EH (cell line): ENCODE measurements around the gene FBXO8.
A peak's percentile ranks its signal among the peaks of the same experiment; 100 is the strongest.

Source experiments
- DNase-seq: peaks from one replicate; pipeline ENCODE4 v3.0.0-alpha.2; 2015; ENCODE audit warnings: low read depth

FBXO8 gene

DNA sequence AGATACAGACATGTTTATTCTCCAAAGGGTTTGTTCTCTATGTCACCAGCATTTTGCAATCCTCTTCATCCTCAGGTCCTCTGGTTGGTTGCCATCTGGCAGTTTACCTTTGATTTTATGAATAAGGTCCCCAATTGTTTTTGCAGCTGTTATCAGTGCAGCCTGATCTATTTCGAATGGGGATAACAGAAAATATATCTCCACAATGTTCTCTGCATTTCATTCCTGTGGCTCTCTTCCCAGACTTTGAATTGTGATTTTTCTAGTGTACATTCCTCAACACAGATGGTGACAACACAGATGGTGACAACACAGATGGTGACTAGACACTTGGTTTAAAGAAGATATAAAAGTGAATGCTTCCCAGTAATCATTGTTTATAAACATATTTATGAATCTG is 74.1 kb downstream of the FBXO8 start:
- DNase-seq, result no peak

DNA sequence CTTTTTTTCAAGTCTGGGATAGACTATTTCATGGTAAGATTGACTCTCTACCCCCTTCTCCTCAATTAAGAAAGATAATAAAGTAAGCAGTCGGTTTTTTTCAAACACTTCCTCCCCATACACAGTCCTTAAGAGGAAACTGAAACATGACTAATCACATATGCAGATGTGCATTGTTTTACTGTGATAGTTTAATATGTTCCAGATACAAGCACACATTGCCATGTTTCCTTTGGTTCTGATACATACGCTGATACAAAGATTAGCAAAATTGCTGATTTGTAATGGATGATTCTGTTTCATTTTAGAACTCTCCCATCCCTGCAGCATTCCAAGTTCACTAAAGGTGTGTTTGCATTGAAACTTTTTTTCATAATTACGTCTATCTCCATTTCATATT is 76.1 kb downstream of the FBXO8 start:
- no peak for DNase-seq

DNA sequence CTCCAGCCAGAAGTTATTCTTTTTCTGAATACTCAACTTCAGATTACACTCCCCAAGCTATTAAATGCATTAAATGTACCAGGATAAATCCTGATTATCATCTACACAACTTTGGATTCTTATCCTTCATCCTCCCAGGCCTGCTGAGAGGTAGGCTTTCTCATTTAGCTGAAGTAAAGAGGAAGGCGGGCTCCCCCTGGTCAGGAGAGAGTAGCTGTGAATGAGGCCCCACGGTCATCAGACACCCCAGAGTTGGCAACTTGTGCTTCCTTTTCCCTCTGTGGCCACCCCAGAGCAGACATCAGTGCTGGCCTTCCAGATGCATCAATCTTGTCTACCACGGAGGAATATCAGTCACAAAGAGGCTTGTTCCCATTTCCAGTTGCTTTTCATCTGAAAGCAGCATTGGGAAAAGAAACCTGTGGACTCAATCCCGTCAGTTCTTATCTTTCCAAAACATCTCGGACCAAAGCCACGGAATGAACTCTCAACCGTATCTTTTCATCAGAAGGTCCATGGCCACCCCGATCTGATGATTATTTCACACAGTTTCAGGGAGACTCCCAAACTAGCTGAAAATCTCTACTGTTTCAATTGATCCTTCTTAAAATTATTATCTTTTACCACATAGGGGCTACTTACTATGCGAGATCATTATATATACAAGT is 79.2 kb downstream of the FBXO8 start:
- DNase-seq, result no peak

DNA sequence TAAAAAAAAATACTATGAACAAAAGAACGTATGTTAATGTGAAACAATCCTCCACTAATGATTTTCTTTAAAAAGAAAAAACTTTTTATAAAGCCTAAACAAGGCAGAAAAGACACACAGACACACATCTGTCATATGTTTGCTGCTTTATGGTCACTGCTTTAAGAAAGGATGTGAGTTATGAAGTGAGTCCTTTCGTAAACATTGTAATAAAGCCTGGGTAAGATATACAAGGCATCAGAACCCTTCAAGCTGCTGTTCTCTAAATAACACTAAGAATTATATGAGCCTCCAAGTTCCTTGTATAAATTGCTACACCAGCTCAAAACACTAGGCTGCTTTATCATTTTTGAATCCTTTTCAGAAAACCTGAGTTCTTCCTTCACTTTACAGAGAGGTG is 81.6 kb downstream of the FBXO8 start:
- DNase-seq, result no peak

DNA sequence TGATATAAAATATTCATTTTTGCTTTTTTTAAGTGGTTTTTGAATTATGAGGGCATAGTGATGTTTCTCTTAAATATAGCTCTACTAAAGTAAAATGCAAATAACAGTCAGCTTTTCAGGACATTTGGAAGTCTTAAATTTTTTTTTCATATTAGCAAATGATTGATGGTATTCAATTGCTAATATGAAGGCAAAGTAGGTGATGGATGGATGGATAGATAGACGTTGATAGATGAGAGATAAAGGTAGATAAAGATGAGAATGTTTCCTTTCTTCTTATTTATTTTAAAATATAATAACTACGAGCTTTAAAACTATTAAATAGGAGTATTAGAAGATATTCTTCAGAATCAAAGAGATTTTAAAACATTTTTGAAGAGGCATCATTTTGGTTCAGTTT is 83.7 kb downstream of the FBXO8 start:
- no peak for DNase-seq

DNA sequence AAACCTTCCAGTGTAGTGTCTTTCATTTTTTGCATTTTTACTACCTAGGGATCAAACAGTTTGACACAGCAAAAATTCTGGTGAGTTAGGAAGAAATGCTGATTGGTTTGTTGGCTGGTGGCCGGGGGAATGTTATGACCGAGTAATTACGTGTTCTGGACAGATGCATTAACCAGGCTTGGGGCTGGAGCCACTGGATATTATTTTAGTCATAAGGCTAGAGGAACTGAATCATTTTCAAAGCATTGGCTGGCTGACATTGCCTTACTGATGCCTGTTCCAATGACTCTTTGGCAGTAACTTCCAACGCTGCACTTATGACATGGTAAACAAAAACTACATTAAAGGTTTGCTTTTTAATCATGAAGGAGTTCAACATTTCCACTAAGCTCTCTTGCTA is 84.6 kb downstream of the FBXO8 start:
- DNase-seq, result peak; percentile 81

DNA sequence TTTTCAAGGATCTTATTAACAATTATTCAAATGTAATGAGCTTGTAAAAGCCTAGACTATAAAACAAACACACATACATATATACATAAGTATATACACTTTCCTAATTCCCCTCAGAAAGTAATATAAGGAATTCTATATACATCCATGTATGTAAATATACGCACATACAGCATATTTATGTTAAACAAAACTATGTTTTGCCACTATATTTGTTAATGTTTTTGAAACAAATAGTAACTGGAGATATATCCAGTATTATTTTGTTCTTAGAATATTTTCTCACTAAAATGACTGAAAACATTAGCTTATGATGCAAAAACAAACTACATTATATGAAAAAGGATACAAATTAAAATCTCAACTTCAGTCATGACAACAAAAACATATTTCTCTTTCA is 85.1 kb downstream of the FBXO8 start:
- DNase-seq, result no peak

DNA sequence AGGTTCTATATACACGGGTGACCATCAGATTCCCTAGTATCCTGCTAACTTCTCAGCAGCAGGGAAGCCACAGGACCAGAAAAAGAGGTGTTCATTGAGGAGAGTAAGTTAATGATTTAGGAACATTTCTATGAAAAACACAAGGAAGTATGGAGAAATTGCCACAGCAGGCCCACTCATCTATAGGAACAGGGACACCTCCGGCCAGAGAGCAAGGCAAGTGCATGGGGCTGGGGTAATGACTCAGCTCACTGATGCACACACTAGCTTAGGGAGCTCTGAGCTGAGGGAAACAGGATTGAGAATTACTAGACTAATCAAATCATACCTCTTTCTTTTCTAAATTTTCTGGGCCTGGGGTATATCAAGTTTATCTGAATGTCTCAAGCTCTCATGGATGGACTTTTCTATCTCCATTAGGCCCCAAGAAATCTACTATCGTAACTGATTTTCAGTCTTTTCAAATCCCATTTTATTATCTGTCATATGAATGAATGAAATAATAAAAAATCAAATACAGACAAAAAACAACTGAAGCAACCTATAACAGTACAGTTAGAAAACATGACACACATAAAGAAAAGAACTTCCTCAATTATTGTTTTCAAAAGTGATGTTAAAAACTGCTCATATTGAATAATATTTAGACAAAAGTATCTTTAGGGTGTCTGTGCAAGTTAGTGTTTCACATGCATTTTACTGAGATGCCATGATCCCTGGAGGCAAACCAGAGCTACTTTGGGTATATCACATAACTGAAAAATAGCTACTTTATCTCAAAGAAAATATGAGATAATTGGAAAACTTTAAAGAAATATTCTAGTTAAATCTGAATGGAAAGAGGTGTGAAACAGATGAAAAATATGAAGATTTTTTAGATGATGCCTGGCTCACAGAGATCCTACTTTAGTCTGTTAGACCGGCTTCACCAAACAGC is 89.8 kb downstream of the FBXO8 start:
- DNase-seq, result no peak

DNA sequence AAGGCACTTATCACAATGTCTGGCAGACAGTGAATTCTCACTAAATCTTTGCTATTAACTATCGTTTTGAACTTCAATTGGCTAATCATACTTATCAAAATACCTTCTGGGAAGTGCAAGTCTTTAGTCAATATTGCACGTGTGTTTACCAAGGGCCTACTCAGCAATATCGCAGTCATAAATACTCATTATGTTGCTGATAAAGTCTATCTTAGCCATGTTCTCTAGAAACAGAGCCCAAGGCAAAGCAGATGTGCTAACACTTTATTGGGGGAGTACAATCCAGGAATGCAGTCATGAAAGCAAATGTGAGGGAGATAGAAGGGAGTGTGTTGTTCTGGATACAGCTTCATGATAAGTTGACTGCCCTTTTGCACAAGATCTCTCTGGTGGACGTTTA is 90.5 kb downstream of the FBXO8 start:
- DNase-seq, result no peak

DNA sequence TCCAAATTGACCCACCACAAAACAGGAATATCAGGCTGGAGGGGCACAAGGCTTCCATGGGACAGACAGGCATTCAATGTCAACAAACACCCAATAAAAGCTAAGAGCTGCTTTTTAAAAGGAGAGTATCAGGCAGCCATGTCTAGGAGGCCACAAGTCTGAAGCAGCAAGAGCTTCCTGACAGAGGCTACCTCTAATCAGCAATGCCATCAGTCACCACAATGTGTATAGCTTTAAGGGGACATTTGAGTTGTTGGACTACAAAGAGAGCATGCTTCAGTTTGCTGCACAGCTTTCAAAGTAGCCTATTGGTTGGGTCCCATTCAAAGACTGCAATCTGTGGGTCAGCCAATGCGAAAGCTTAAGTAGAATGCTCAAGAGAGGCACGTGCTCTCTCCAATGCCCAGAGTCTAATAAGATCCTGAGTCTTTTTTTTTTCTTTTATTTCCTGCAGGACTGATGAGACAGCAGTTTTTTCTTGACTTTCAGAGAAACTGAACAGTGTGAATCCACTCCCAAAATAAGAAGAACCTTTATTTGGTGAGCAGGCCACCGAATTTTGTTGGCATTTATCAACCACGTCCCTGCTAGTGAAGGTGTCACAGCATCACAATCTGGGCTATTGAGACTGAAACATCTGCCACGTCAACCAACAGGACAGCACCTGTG is 92.5 kb downstream of the FBXO8 start:
- DNase-seq, result no peak

DNA sequence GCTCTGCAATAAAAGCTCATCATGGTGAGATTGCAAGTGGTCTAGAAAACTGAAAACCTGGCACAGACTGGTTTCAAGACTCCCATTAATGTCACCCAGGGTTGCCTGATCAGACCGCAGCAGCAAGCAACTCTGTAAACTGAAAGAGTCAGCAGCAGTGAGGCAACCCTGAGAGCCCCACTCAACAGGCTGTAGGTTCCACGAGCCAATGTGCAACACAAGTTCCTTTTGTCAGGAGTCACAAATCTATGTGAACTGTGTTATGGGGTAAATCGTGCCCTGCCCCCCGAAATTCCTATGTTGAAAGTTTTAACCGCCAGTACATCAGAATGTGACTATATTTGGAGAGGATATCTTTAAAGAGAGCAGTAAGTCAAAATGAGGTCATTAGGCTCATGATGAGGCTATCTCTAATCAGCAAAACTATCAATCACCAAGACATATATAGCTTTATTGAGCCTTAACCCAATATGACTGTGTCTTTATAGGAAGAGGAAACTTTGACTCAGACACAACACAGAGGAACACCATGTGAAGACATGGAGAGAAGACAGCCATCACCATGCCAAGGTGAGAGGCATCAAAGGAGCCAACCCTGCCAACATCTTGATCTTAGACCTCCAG is 94.0 kb downstream of the FBXO8 start:
- DNase-seq, result peak; percentile 11
